HCT116 (cell line): Measurements from ENCODE around the gene UCP2.
A peak's percentile ranks its signal among the peaks of the same experiment; 100 is the strongest.

Experiments used
- EGR1 ChIP-seq: IDR thresholded peaks from 2 replicates; pipeline ENCODE4 v1.6.1; 2012; ENCODE audit warnings: low read depth
- EZH2 ChIP-seq: fragments of 200-600 bp; sonication (generic); IDR thresholded peaks from 2 replicates; pipeline ENCODE4 v1.6.1; 2017; ENCODE audit warnings: antibody characterized with exemption, mixed run types
- FOSL1 ChIP-seq: IDR thresholded peaks from 2 replicates; pipeline ENCODE4 v1.6.1; 2012; ENCODE audit warnings: low read depth
- POLR2AphosphoS5 ChIP-seq: IDR thresholded peaks from 2 replicates; pipeline ENCODE4 v1.6.1; 2011; ENCODE audit warnings: mild to moderate bottlenecking, low read depth, low read length, moderate library complexity
- ZFX ChIP-seq: fragments of 450-650 bp; IDR thresholded peaks from 2 replicates; pipeline ENCODE4 v1.6.1; 2017
- TF ChIP-seq, protein P1 (sequence below), 3 experiments: fragments of 200-600 bp in 1 of 3; sonication (generic) in 1 of 3; IDR thresholded peaks in 2 of 3; conservative IDR thresholded peaks in 1 of 3; 2 replicates each; pipeline ENCODE4 v1.5.1; 2012 to 2017; ENCODE audit warnings: low read depth in 2 of 3, low read length in 2 of 3, antibody characterized with exemption in 1 of 3, borderline replicate concordance in 1 of 3, control low read depth in 1 of 3, mild to moderate bottlenecking in 1 of 3, mixed read lengths in 1 of 3, mixed run types in 1 of 3, moderate library complexity in 1 of 3; ENCODE audit not compliant: insufficient read depth in 1 of 3

DNA sequence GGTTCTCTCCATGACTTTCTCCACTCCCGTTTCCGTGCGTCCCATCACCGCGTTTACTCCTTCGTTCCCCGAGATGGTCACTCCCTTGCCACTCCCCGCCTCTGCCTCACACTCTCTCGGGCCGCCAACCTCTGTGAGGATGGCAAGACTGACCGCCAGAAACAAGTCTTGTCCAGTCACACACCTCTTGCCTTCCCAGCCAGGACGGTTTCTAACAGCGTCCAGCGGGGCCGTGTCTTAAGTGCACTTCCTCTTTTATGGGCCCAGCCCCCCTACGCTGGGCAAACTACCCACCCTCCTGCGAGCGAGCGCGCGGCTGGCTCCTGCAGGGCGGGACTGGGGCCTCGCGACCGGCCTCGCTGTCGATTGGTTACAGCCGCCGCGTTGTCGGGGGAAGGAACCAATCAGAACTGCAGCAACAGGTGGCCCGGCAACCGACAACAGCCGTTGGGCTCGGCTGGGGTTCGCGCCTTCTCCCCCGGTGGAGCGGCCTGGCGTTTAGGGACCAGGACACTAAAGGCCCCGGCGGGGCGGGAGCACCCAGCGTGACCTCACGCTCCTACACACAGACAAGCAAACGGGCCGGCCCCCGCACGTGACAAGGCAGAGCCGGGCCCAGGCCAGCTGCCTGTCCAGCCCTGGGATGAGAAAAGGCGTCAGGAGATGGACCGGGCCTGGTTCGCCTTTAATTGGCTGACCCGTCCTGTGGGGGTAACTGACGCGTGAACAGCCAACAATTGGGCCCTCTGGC, 522 bp upstream of the UCP2 start:
- TF ChIP-seq FOSL1 = no peak
- no peak for TF ChIP-seq EZH2
- no peak for TF ChIP-seq EGR1
- peak; percentile 52; the same call in 1 of the 2 replicates for TF ChIP-seq POLR2AphosphoS5
- TF ChIP-seq, protein P1, sequence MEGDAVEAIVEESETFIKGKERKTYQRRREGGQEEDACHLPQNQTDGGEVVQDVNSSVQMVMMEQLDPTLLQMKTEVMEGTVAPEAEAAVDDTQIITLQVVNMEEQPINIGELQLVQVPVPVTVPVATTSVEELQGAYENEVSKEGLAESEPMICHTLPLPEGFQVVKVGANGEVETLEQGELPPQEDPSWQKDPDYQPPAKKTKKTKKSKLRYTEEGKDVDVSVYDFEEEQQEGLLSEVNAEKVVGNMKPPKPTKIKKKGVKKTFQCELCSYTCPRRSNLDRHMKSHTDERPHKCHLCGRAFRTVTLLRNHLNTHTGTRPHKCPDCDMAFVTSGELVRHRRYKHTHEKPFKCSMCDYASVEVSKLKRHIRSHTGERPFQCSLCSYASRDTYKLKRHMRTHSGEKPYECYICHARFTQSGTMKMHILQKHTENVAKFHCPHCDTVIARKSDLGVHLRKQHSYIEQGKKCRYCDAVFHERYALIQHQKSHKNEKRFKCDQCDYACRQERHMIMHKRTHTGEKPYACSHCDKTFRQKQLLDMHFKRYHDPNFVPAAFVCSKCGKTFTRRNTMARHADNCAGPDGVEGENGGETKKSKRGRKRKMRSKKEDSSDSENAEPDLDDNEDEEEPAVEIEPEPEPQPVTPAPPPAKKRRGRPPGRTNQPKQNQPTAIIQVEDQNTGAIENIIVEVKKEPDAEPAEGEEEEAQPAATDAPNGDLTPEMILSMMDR (IDR thresholded peaks at IDR 0.05 in 2 of 3, conservative IDR thresholded peaks at IDR 0.05 in 1 of 3; ENCODE audit: borderline replicate concordance in 1 of 3, insufficient read depth in 1 of 3, low read depth in 2 of 3, low read length in 2 of 3) = no peak
- peak; percentile 62; the same call in 1 of the 2 replicates for TF ChIP-seq ZFX
